ENCODE data around the gene KRTAP5-2.

- TF ChIP-seq POLR2A (IDR thresholded peaks at IDR 0.05; ENCODE audit: low read depth, low read length) (no peak), POLR2AphosphoS5 (IDR thresholded peaks at IDR 0.05; ENCODE audit: low read depth, low read length) (no peak)
Observed at GRCh38 chr11:1573903-1574237, 24.2 kb downstream of the KRTAP5-2 start.
